Stimulated activated CD4-positive, alpha-beta T cell treated with anti-CD3 and anti-CD28 coated beads, Interleukin-1b, Interleukin-23, amount 100 ng/mL, for 24 hours (primary cell): Measurements from ENCODE around the gene OR8B3.
"Not testable (repeated sequence)": the region's sequence is repeated elsewhere in the genome, so short reads cannot be mapped to it uniquely, and the experiment has no call there.

Source experiments
- DNase-seq, 4 experiments: peaks; one replicate each; pipeline ENCODE4 v3.0.0-alpha.2; 2020; ENCODE audit warnings: low read depth in 4 of 4, low spot score in 1 of 4

OR8B3 gene

GRCh38 chr11:124398924-124399323 lies at the start of gene OR8B3:
Gene OR8B3, minus strand, starts transcription at chr11:124399024. Its CDS starts 1,673 bp downstream, at chr11:124397351.
- no peak for DNase-seq

GRCh38 chr11:124446916-124447315 lies 48.1 kb upstream of the OR8B3 start:
- DNase-seq, result no peak

GRCh38 chr11:124445646-124446150 lies 46.9 kb upstream of the OR8B3 start, which contains the start of gene OR8B8:
Gene OR8B8, minus strand, starts transcription at chr11:124445696. Its CDS starts 4,611 bp downstream, at chr11:124441085.
- DNase-seq, result no peak

GRCh38 chr11:124442847-124443246 lies 44.0 kb upstream of the OR8B3 start:
- no peak for DNase-seq

- DNase-seq, result no peak
These were observed 43.6 kb upstream of the OR8B3 start for GRCh38 chr11:124442442-124442841.

- DNase-seq, result no peak
These were observed 42.7 kb upstream of the OR8B3 start for GRCh38 chr11:124441519-124441918.

- DNase-seq, result no peak
These were observed 42.3 kb upstream of the OR8B3 start for GRCh38 chr11:124441081-124441480.

GRCh38 chr11:124440608-124441007 lies 41.8 kb upstream of the OR8B3 start:
- no peak for DNase-seq

- no peak for DNase-seq
These were observed 35.9 kb upstream of the OR8B3 start for GRCh38 chr11:124434699-124435098.

- DNase-seq, result no peak
These were observed 30.8 kb upstream of the OR8B3 start for GRCh38 chr11:124429599-124429998.

- DNase-seq, result no peak
These were observed 25.6 kb upstream of the OR8B3 start, which contains the start of gene OR8B4 for GRCh38 chr11:124424384-124424921. Gene OR8B4, minus strand, starts transcription at chr11:124424871. Its CDS starts 0 bp downstream, at chr11:124424871.

- DNase-seq, result no peak
These were observed 22.2 kb upstream of the OR8B3 start for GRCh38 chr11:124421043-124421442.

- DNase-seq, result no peak
These were observed 16.6 kb upstream of the OR8B3 start for GRCh38 chr11:124415356-124415923.

GRCh38 chr11:124409906-124410305 lies 11.1 kb upstream of the OR8B3 start:
- DNase-seq, result no peak

GRCh38 chr11:124405581-124405980 lies 6.8 kb upstream of the OR8B3 start:
- no peak for DNase-seq

- not testable (repeated sequence) for DNase-seq
These were observed 4.4 kb upstream of the OR8B3 start for GRCh38 chr11:124403186-124403585.

- DNase-seq, result peak in 3 of 4 experiments; percentile 12 to 36 (median 20)
These were observed 3.6 kb upstream of the OR8B3 start for GRCh38 chr11:124402326-124402922.

GRCh38 chr11:124396847-124397246 lies 2.0 kb downstream of the OR8B3 start:
- not testable (repeated sequence) for DNase-seq

- no peak for DNase-seq
These were observed 4.4 kb downstream of the OR8B3 start for GRCh38 chr11:124394408-124394807.

- DNase-seq, result no peak
These were observed 14.4 kb downstream of the OR8B3 start, which contains the start of gene OR8B2 for GRCh38 chr11:124384399-124384798. Gene OR8B2, minus strand, starts transcription at chr11:124384499. Its CDS starts 1,156 bp downstream, at chr11:124383343.

GRCh38 chr11:124382857-124383256 lies 16.0 kb downstream of the OR8B3 start:
- not testable (repeated sequence) for DNase-seq

GRCh38 chr11:124380585-124380984 lies 18.2 kb downstream of the OR8B3 start:
- DNase-seq, result no peak
